H1 (cell line): Measurements from ENCODE around the gene FOXL1. TPM values are rescaled to one million over a fixed set of nuclear protein-coding genes. Genes with fewer than 3 reads are reported as not detected.

Source experiments
- CTCF ChIA-PET: fragments of 300-600 bp; sonication (Branson Sonifier 250); formaldehyde crosslinking; loops from one replicate; lab custom pipeline; 2021; ENCODE audit not compliant: partially characterized antibody; lab: Charles Lee
- POLR2A ChIA-PET: fragments of 300-600 bp; sonication (Branson Sonifier 250); formaldehyde crosslinking; loops from one replicate; lab custom pipeline; 2021; ENCODE audit warnings: inconsistent platforms; ENCODE audit not compliant: partially characterized antibody; lab: Charles Lee
- DNase-seq, 2 experiments: peaks; one replicate each; pipeline versions ENCODE4 v3.0.0 to v3.0.0-alpha.2; 2010 to 2022; ENCODE audit warnings: low spot score in 2 of 2, low read depth in 1 of 2, mixed read lengths in 1 of 2
- FAIRE-seq: peaks from 2 replicates; lab custom pipeline; 2011; peaks lifted over from hg19 to GRCh38; lab: Jason Lieb, UNC
- H2AFZ ChIP-seq: 2 replicates; pipeline ENCODE4 v1.8.1; 2012; ENCODE audit warnings: low read length, inconsistent platforms
- H2AK5ac ChIP-seq: 2 replicates; pipeline ENCODE4 v1.6.1; 2013; ENCODE audit warnings: low read depth, low read length
- H2BK120ac ChIP-seq: replicated peaks from 2 replicates; pipeline ENCODE3; 2013; ENCODE audit warnings: low read depth, low read length, inconsistent platforms
- H2BK12ac ChIP-seq: 2 replicates; pipeline ENCODE4 v1.6.1; 2013; ENCODE audit warnings: low read depth, low read length
- H2BK15ac ChIP-seq: 2 replicates; pipeline ENCODE4 v1.6.1; 2013; ENCODE audit warnings: low read length
- H2BK20ac ChIP-seq: 2 replicates; pipeline ENCODE4 v1.6.1; 2013; ENCODE audit warnings: low read length
- H2BK5ac ChIP-seq: 2 replicates; pipeline ENCODE4 v1.6.1; 2013; ENCODE audit warnings: low read depth, low read length
- H3K14ac ChIP-seq: 2 replicates; pipeline ENCODE4 v1.6.1; 2013; ENCODE audit warnings: inconsistent platforms; ENCODE audit not compliant: insufficient read length
- H3K18ac ChIP-seq: 2 replicates; pipeline ENCODE4 v1.6.1; 2013; ENCODE audit warnings: low read length; ENCODE audit errors: extremely low read depth
- H3K23ac ChIP-seq: 2 replicates; pipeline ENCODE4 v1.6.1; 2013; ENCODE audit warnings: inconsistent platforms; ENCODE audit not compliant: insufficient read length
- H3K23me2 ChIP-seq: 2 replicates; pipeline ENCODE4 v1.6.1; 2013; ENCODE audit warnings: low read depth, low read length
- H3K27ac ChIP-seq: 2 replicates; pipeline ENCODE4 v1.6.1; 2011; ENCODE audit warnings: low read depth, low read length, inconsistent platforms
- H3K27me3 ChIP-seq, 4 experiments: replicated peaks in 1 of 4; 1 replicate in 1 of 4; 2 replicates in 3 of 4; pipeline versions ENCODE4 v1.6.1 to v1.8.1; 2011 to 2013; ENCODE audit warnings: low read length in 3 of 4, mild to moderate bottlenecking in 3 of 4, inconsistent platforms in 2 of 4, mixed read lengths in 2 of 4, moderate library complexity in 1 of 4; ENCODE audit not compliant: control insufficient read depth in 3 of 4, insufficient read depth in 3 of 4; ENCODE audit errors: extremely low read depth in 1 of 4
- H3K36me3 ChIP-seq, 4 experiments: 2 replicates each; pipeline versions ENCODE4 v1.6.1 to v1.8.1; 2011 to 2013; ENCODE audit warnings: mild to moderate bottlenecking in 4 of 4, low read length in 3 of 4, moderate library complexity in 2 of 4, control low read depth in 1 of 4, inconsistent platforms in 1 of 4; ENCODE audit not compliant: insufficient read depth in 4 of 4, control insufficient read depth in 2 of 4
- H3K4ac ChIP-seq: replicated peaks from 2 replicates; pipeline ENCODE3; 2013; ENCODE audit warnings: low read length, low read depth, mixed read lengths, inconsistent platforms; ENCODE audit not compliant: insufficient read length
- H3K4me1 ChIP-seq, 4 experiments: replicated peaks in 1 of 4; 1 replicate in 1 of 4; 2 replicates in 3 of 4; pipeline versions ENCODE4 v1.6.1 to v1.8.1; 2011 to 2013; ENCODE audit warnings: low read length in 3 of 4, inconsistent platforms in 2 of 4, mixed read lengths in 1 of 4; ENCODE audit not compliant: insufficient read depth in 4 of 4, control insufficient read depth in 3 of 4
- H3K4me2 ChIP-seq, 2 experiments: 2 replicates each; pipeline versions ENCODE4 v1.6.1 to v1.8.1; 2011 to 2013; ENCODE audit warnings: low read depth in 2 of 2, low read length in 2 of 2, control low read depth in 1 of 2, inconsistent platforms in 1 of 2, mild to moderate bottlenecking in 1 of 2; ENCODE audit not compliant: insufficient read depth in 1 of 2
- H3K4me3 ChIP-seq, 4 experiments: fragments of 200-600, 300-600 bp in 1 of 4; sonication (generic), shearing (Covaris generic), sonication (Bioruptor Twin) in 1 of 4; 2 replicates each; pipeline versions ENCODE4 v1.5.1 to v1.8.1; 2011 to 2016; ENCODE audit warnings: low read length in 4 of 4, low read depth in 3 of 4, control low read depth in 2 of 4, inconsistent platforms in 2 of 4, mild to moderate bottlenecking in 2 of 4, mixed read lengths in 1 of 4, moderate library complexity in 1 of 4; ENCODE audit not compliant: insufficient read depth in 2 of 4; ENCODE audit errors: extremely low read depth in 1 of 4
- H3K56ac ChIP-seq: replicated peaks from 2 replicates; pipeline ENCODE3; 2013; ENCODE audit warnings: low read depth, mild to moderate bottlenecking, mixed read lengths, low read length, inconsistent platforms; ENCODE audit not compliant: insufficient read length
- H3K79me1 ChIP-seq: 2 replicates; pipeline ENCODE4 v1.6.1; 2013; ENCODE audit warnings: low read depth, low read length, control low read depth
- H3K79me2 ChIP-seq, 2 experiments: 2 replicates each; pipeline versions ENCODE4 v1.6.1 to v1.8.1; 2012 to 2013; ENCODE audit warnings: low read length in 2 of 2, mild to moderate bottlenecking in 2 of 2, inconsistent platforms in 1 of 2; ENCODE audit not compliant: insufficient read depth in 2 of 2, control insufficient read depth in 1 of 2
- H3K9ac ChIP-seq, 4 experiments: replicated peaks in 1 of 4; 1 replicate in 1 of 4; 2 replicates in 3 of 4; pipeline versions ENCODE4 v1.6.1 to v1.8.1; 2011 to 2013; ENCODE audit warnings: low read depth in 3 of 4, low read length in 3 of 4, control low read depth in 2 of 4, mild to moderate bottlenecking in 2 of 4, moderate library complexity in 2 of 4, inconsistent platforms in 1 of 4; ENCODE audit errors: extremely low read depth in 1 of 4
- H3K9me3 ChIP-seq, 2 experiments: 2 replicates each; pipeline versions ENCODE4 v1.6.1 to v1.8.1; 2012 to 2013; ENCODE audit warnings: mild to moderate bottlenecking in 2 of 2, moderate library complexity in 2 of 2, control low read depth in 1 of 2, inconsistent platforms in 1 of 2, low read depth in 1 of 2, low read length in 1 of 2, mixed read lengths in 1 of 2; ENCODE audit not compliant: insufficient read depth in 2 of 2
- H4K20me1 ChIP-seq, 2 experiments: replicated peaks in 1 of 2; 2 replicates each; pipeline versions ENCODE3 to v1.8.1; 2011 to 2013; ENCODE audit warnings: inconsistent platforms in 2 of 2, low read length in 2 of 2, mild to moderate bottlenecking in 1 of 2; ENCODE audit not compliant: insufficient read depth in 2 of 2, control insufficient read depth in 1 of 2
- H4K5ac ChIP-seq: 2 replicates; pipeline ENCODE4 v1.6.1; 2013; ENCODE audit warnings: low read length, low read depth, mixed read lengths, inconsistent platforms; ENCODE audit not compliant: insufficient read length
- H4K8ac ChIP-seq: 2 replicates; pipeline ENCODE4 v1.8.0; 2013; ENCODE audit warnings: mild to moderate bottlenecking, moderate library complexity, low read length, inconsistent platforms; ENCODE audit not compliant: insufficient read depth; ENCODE audit errors: extremely low read depth
- H4K91ac ChIP-seq: replicated peaks from 2 replicates; pipeline ENCODE3; 2013; ENCODE audit warnings: low read length, mixed read lengths, inconsistent platforms; ENCODE audit not compliant: insufficient read length
- CBX8 ChIP-seq: fragments of 300-800, 300-1000 bp; sonication (generic); IDR thresholded peaks from 2 replicates; pipeline ENCODE4 v1.7.1; 2016; ENCODE audit warnings: low read depth, low read length, borderline replicate concordance
- CTBP2 ChIP-seq: IDR thresholded peaks from 2 replicates; pipeline ENCODE4 v1.7.0; 2011; ENCODE audit warnings: borderline replicate concordance, mild to moderate bottlenecking, moderate library complexity, mixed read lengths, low read length; ENCODE audit not compliant: insufficient read depth, insufficient read length
- HDAC6 ChIP-seq: IDR thresholded peaks from one replicate; pipeline ENCODE4 v1.7.1; 2012; ENCODE audit warnings: low read depth, mild to moderate bottlenecking, inconsistent platforms, low read length, moderate library complexity
- KDM4A ChIP-seq: IDR thresholded peaks from one replicate; pipeline ENCODE4 v1.7.1; 2012; ENCODE audit warnings: low read depth, mild to moderate bottlenecking, moderate library complexity, low read length, inconsistent platforms; ENCODE audit not compliant: severe bottlenecking
- POLR2AphosphoS5 ChIP-seq: IDR thresholded peaks from 2 replicates; pipeline ENCODE4 v1.6.1; 2011; ENCODE audit warnings: low read depth, low read length
- RAD21 ChIP-seq, 2 experiments: IDR thresholded peaks in 1 of 2; conservative IDR thresholded peaks in 1 of 2; 2 replicates each; pipeline ENCODE4 v1.6.1; 2011; ENCODE audit warnings: low read depth in 2 of 2, low read length in 2 of 2, improper control_type of control experiment in 1 of 2, inconsistent platforms in 1 of 2, mild to moderate bottlenecking in 1 of 2, moderate library complexity in 1 of 2
- SIX5 ChIP-seq: IDR thresholded peaks from 2 replicates; pipeline ENCODE4 v1.6.1; 2011; ENCODE audit warnings: mild to moderate bottlenecking, low read depth, low read length
- SP1 ChIP-seq: IDR thresholded peaks from 2 replicates; pipeline ENCODE4 v1.6.1; 2011; ENCODE audit warnings: low read depth, low read length
- TCF12 ChIP-seq: IDR thresholded peaks from 2 replicates; pipeline ENCODE4 v1.6.1; 2011; ENCODE audit warnings: low read depth, mild to moderate bottlenecking, low read length
- WGBS, 2 experiments: shearing (Covaris generic) in 1 of 2; methylation state at CpG; one replicate each; pipeline versions ENCODE4 v1.1.6 to v1.1.7; 2013 to 2015; ENCODE audit warnings: low lambda C conversion rate in 2 of 2, mixed read lengths in 2 of 2, inconsistent platforms in 1 of 2, low coverage in 1 of 2, missing lambda C conversion rate in 1 of 2; ENCODE audit not compliant: insufficient replicate concordance in 2 of 2, insufficient coverage in 1 of 2, insufficient read length in 1 of 2; ENCODE audit errors: extremely low coverage in 1 of 2, missing lambda C conversion rate in 1 of 2; 5-methylcytosine and 5-hydroxymethylcytosine counted together
- polyA plus RNA-seq, 7 experiments: library from polyadenylated mRNA; depleted of rRNA in 3 of 7; stranded (reverse) in 5 of 7; unstranded in 2 of 7; fragments of >200 nt in 5 of 7; fragments of 200-250 nt in 2 of 7; gene quantifications; 1 replicate in 5 of 7; 2 replicates in 1 of 7; 4 replicates in 1 of 7; pipeline versions ENCODE4 v1.2.1 to v1.2.3, GENCODE V29; 2011 to 2013; ENCODE audit warnings: missing spikeins in 2 of 7, mixed read lengths in 2 of 7
- total RNA-seq: library from RNA; stranded (reverse); fragmentation: NEBNext Ultra II Directional; extraction: Animal tissue kit (Norgen Biotek cat#: 25700); gene quantifications from 2 replicates; pipeline ENCODE4 v1.2.1, GENCODE V29; 2021
- TF ChIP-seq, protein P1 (sequence below): IDR thresholded peaks from 2 replicates; pipeline ENCODE4 v1.6.1; 2012; ENCODE audit warnings: inconsistent platforms

The FOXL1 gene
- total and polyA plus RNA-seq, 2 of the 8 experiments (the other 6 are each of a cell fraction or from before 2014, with no cell fraction given) = 0.03 TPM; not detected in 1

DNA sequence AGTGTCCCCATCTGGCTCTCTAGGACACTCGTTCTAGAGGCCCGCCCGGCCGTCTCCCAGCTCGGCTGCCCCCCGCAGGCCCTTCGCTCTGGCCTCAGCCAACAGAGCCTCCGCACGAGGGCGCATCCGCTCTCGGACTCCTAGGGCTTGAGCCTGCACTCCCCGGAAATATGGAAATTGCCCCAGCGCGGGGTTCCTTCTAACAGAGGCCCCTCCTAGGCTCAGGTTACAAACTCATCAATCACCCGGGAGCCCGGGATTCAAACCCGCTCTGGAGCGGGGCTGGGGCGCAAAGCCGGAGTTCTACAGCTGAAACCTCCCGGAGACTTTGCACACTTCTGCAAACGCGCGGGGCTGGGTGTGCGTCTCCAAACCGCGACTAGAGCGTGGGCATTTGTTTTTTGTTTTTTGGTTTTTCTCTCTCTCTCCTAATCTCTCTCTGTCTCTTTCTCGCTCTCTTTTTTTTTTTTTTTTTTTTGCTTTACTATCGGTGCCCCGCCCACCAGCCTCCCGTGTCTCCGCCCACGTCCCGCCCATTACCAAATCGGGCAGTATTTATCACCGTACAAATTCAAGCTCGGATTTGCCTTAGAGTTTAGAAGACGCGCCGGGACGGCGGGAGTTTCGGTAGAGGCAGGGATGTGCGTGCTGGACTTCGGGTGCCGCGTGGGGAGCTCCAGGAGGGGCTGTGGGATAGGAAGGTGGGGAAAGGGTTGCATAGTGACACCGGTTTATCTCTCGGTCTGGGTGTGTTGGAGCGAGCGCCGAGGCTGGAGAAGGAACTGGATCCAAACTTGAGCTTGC is 2.4 kb upstream of the FOXL1 start:
- Histone ChIP-seq H2BK20ac (no peak overlapping the region), H3K23me2 (peaks cover 11% of the 10 kb centered on the region; the same call in 1 of the 2 replicates), H3K4ac (peak overlapping the region; percentile 2), H2AK5ac (peak overlapping the region; percentile 68; the same call in 1 of the 2 replicates), H3K23ac (no peak overlapping the region), H3K79me2 (no peaks in the 10 kb centered on the region), H2BK5ac (peak overlapping the region; percentile 21; the same call in 1 of the 2 replicates), H3K79me1 (no peaks in the 10 kb centered on the region), H2BK15ac (no peak overlapping the region), H3K4me3 (peak overlapping the region; percentile 41 to 66 (median 43)), H3K14ac (no peak overlapping the region), H3K27ac (no peak overlapping the region), H3K4me2 (peak overlapping the region; percentile 83 to 95), H4K91ac (no peak overlapping the region), H3K27me3 (peaks cover 91 to 100% (median 97%) of the 10 kb centered on the region in 4 experiments), H3K56ac (no peak overlapping the region), H4K20me1 (peaks cover 15% of the 10 kb centered on the region in 2 experiments), H2BK120ac (no peak overlapping the region), H2AFZ (no peak overlapping the region), H3K18ac (no peak overlapping the region), H3K36me3 (peaks cover 0 to 10% (median 0%) of the 10 kb centered on the region in 4 experiments; a peak in 1 of 8 replicates), H3K9me3 (no peaks in the 10 kb centered on the region), H2BK12ac (peak overlapping the region; percentile 14; the same call in 1 of the 2 replicates), H3K9ac (no peak overlapping the region), H3K4me1 (peaks cover 8 to 59% (median 34%) of the 10 kb centered on the region in 4 experiments), H4K8ac (no peak overlapping the region), H4K5ac (no peak overlapping the region)
- ChIA-PET POLR2A (interaction anchor here (1.2 to 1.5 kb wide), 2 partner anchors 32 to 60 kb away, joined by 3 read pairs; no protein-coding TSS in a partner anchor), CTCF (interaction anchor here (0.7 to 3.1 kb wide), 14 partner anchors 11 to 597 kb away, joined by 3 to 18 read pairs (median 4); no protein-coding TSS in a partner anchor)
- DNase-seq (peak in 1 of 2 experiments; percentile 89), FAIRE-seq (no peak)
- 3% methylated on average over 46 of the region's 54 CpGs; no CpG with 5 or more reads in 1 of the 2 experiments for WGBS, 2 experiments
- TF ChIP-seq SP1 = peak; percentile 63; the same call in 1 of the 2 replicates
- TF ChIP-seq KDM4A = peak; percentile 53
- TF ChIP-seq SIX5 = peak; percentile 26; the same call in 1 of the 2 replicates
- TF ChIP-seq RAD21 (IDR thresholded peaks at IDR 0.05 in 1 of 2, conservative IDR thresholded peaks at IDR 0.05 in 1 of 2; ENCODE audit: low read depth in 2 of 2, low read length in 2 of 2) = peak; percentile 53 to 71
- no peak for TF ChIP-seq HDAC6
- 0 out of 2 replicates have a peak, but pooled peaks have one; percentile 43 for TF ChIP-seq TCF12
- TF ChIP-seq CTBP2 = peak; percentile 87
- TF ChIP-seq, protein P1, sequence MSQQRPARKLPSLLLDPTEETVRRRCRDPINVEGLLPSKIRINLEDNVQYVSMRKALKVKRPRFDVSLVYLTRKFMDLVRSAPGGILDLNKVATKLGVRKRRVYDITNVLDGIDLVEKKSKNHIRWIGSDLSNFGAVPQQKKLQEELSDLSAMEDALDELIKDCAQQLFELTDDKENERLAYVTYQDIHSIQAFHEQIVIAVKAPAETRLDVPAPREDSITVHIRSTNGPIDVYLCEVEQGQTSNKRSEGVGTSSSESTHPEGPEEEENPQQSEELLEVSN = peak; percentile 33; the same call in 1 of the 2 replicates
- no peak for TF ChIP-seq CBX8
- TF ChIP-seq POLR2AphosphoS5 = no peak
